Vagina (tissue), 2 donors: Measurements from ENCODE around the gene DENND1A.

Experiments used
- CTCF ChIP-seq, 3 experiments: fragments of 450-650 bp in 2 of 3; fragments of 200-600 bp in 1 of 3; sonication (generic) in 1 of 3; IDR thresholded peaks; one replicate each; pipeline ENCODE4 v1.5.1; 2017 to 2019; ENCODE audit warnings: antibody characterized with exemption in 3 of 3, mild to moderate bottlenecking in 2 of 3, moderate library complexity in 2 of 3
- POLR2A ChIP-seq, 2 donors: fragments of 450-650 bp; IDR thresholded peaks; one replicate each; pipeline ENCODE4 v1.6.1; 2017; ENCODE audit warnings: antibody characterized with exemption in 2 of 2, mild to moderate bottlenecking in 2 of 2, moderate library complexity in 2 of 2

- TF ChIP-seq POLR2A (IDR thresholded peaks at IDR 0.05) = no peak
- no peak for TF ChIP-seq CTCF (IDR thresholded peaks at IDR 0.05)
These were observed 62.9 kb downstream of the DENND1A start for GRCh38 chr9:123867034-123867433.
